Colon (tissue), 2 donors: ENCODE data around the gene TNFRSF11A.

ENCODE experiments used
- FAIRE-seq: peaks from 2 replicates; lab custom pipeline; 2012; peaks lifted over from hg19 to GRCh38; lab: Jason Lieb, UNC
- donor health status: control.
- donor health status: control.

TNFRSF11A gene

DNA sequence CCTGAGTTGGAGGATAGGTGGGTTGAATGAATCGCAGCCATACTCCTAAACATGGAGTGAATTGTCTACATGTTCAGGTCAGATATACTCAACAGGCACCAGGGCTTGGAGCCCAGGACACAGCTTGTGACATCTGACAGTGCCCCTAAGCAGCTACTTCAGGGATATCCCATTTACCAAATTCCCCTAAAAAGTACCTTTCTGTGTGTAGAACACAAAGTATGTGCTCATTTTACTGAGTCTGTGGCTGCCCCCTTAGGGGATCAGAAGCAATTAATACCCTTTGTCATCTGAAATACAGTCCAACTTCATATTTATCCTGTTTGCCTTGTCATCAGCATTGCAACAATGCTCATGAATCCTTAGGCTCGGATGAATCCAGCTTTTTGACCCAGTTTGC is 20.8 kb downstream of the TNFRSF11A start:
- FAIRE-seq: no peak

DNA sequence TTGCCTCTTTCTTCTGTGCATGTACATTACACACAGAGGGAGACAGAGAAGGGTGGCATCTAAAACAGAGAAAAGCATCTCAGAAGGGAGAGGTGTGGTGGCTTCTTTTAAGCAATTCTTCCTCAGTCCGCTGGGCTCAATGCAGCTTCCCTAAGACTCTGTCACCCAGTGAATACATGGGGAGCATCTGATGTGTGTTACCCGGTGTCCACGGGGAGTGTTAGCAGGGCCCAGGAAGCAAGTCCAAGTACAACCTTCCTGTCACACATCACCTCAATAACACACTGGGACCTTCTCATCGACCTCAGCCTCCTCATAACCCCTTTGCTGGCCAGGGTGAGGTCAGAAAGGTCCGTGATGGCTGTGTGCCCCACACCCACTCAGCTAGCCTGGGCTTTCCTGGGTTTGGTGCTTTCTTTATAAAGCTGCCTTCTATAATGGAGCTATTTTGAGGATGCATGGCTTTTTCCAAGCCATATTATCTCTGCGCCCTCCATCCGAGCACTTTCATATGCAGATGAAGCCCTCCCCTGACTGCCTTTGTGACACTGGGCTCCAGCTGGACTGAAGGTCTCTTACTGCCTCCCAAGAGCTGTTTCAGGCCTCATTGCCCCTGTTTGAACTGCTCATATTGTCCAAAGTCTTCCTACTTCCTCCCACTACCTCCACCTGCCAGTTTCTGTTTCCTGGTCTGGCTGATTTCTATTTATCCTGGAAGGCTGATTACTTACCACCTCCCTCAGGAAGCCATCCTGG is 21.4 kb downstream of the TNFRSF11A start:
- no peak for FAIRE-seq

DNA sequence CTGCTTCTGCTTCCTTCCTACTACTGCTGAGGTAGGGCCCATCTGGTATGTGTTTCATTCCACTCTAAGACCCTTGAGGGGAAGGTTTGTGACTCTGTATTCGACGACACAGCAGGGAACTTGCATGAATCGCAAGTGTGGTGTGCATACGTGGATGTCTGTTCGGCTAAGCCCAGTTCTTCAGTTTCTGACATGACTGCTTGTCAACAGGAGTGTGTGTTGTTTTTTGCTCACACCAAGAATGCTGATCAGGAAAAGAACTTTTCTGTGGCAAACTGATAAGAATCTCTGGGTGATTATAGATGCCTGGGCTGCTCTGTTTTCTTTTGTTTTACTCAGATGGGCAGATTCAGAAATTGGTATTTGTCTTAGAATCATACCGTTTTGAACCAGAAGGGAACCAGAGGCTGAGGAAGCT is 22.0 kb downstream of the TNFRSF11A start:
- FAIRE-seq: no peak

GRCh38 chr18:62348474-62348873 is 23.4 kb downstream of the TNFRSF11A start:
- FAIRE-seq: no peak

DNA sequence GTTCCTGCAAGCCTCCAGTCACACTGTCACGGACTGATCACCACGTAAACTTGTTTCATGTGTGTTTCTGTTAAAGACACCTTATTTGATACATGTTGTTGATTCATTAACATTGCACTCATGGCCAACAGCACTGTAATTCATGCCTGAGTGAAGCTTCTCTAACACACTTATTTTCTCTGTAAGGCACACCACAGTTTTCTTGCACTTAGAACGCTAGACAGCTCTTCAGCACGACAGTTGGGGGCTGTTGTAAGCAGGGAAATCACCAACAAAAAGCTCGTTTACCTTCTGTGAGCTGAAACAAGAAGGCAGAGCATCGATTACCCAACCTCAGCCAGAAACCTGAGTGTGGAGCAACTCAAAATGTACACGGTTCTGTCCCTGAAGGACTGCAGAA is 28.1 kb downstream of the TNFRSF11A start:
- FAIRE-seq: no peak

DNA sequence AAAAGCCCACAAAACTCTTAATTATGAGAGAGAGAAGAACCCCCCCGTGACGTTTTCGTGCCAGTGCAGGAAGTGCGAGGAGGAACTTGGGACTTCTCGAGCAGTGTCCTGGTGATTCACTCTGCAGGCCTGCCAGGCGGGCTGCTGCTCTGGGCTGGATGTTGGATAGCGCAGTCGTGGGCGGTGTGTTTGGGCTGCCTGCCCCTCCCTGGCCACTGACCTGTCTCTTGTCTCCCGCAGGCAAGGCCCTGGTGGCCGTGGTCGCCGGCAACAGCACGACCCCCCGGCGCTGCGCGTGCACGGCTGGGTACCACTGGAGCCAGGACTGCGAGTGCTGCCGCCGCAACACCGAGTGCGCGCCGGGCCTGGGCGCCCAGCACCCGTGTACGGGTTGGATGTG is 29.0 kb downstream of the TNFRSF11A start:
- FAIRE-seq: no peak

DNA sequence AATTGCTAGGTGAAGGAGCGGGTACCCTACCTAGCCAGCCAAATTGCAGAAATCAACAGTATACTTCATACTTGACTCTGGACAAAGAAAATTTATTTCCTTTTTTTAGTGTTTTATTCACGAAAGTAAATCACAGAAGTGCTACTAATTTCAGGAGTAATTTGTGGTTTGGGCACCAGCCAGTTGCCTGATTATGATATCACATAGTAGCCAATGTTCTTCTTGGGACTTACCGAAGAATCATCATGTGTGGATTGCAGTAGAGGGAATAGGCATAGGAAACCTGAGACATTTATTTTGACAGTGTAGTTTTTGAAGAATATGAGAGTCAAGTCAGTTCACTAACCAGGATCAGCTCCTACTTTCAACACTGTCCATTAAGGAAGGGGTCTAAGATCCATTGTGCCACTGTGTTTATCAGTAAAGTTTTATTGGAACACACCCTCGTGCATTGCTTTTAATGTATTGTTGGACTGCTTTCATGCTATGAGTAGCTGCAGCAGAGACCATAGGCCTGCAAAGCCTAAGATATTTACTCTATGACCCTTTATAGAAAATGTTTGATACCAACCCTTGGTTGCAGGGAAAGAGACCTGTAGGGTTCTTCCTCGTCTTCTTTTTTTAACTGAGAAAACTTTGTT is 32.1 kb downstream of the TNFRSF11A start:
- FAIRE-seq: no peak

- FAIRE-seq: no peak
These were observed 35.7 kb downstream of the TNFRSF11A start for GRCh38 chr18:62360805-62361204.

DNA sequence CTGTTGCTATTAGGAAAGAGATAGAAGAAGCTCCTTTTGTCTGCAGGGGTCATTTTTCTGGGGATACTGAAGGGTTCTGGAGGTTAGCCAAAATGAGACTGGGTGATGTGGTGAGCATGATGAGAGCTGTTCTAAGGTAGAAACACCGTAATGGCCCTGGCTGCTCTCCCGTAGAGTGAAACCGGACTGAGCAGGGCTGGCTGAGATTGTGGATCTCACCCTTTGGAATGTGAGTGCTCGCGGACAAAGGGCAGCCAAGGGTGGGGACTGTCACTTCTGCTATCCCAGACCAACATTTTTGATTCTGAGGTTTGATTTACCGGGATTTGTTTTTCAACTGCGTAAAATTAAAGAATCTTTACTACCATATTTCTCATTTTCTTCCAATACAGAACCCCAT is 36.2 kb downstream of the TNFRSF11A start:
- no peak for FAIRE-seq

DNA sequence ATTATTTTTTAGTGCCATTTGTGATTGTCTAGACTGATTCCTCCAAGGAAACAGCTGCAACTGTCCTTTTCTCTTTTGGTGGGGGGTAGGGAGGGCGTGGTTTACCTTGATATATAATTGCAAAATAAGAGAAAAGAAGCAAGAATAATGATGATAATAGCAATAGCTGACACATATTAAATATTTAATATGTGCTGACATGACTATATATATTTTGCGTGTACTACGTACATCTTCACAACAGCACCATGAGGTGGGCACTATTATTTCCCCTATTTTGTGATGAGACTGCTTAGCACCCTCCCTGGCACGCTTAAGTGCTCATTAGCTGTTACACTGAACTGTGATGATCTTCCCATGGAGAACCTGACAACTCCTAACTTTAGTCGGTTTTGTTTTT is 39.4 kb downstream of the TNFRSF11A start:
- FAIRE-seq: no peak

DNA sequence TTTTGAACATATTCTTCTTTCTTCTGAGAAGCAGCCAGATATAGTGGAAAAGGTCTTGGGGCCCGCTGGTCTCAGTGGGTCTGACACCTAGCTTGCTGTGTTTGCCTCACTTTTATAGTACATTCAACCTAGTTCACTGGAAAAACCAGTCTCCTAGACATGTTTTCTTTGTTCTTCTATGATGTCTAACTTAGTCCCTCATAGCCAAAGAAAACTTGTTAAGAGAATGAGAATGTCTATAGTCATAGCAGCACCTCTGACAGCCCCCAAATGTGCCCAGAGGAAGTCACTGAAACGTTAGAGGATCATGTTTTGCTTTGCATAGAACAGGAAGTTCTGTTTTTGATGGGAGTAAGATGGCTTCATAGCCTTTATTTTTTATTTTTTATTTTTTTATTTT is 40.3 kb downstream of the TNFRSF11A start:
- no peak for FAIRE-seq

DNA sequence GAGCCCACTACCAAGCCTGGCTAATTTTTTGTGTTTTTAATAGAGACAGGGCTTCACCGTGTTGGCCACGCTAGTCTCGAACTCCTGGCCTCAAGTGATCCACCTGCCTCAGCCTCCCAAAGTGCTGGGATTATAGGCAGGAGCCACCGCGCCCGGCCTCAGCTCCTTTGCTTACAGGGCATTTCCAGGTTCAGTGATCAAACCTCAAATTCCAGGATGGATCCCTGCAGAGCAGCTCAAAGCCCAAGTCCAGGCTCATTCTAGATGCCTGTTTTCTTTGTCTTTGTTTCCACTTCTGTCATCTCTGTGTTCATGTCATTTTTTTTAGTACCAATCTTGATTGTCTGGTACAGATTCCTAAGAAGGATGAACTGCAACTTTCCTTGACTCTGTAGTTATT is 41.9 kb downstream of the TNFRSF11A start:
- no peak for FAIRE-seq

DNA sequence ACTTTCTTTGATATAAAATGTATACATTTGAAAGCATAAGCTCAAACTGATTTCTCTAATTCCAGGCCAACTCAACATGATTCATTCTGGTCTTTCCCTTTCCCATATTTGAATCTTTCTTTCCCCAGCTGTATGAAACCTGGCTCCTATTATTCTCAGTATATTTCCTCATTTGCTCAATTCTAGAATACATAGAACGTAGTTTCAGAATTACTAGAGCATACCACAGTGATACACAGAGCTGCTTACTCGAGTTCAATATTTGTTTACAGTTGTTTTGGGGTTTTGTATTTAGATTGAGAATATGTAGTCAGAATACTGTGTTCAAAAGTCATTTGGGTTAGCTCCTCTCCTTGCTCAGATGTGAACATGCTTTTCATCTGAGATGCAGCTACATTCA is 43.0 kb downstream of the TNFRSF11A start:
- FAIRE-seq: no peak

GRCh38 chr18:62369129-62369644 is 44.1 kb downstream of the TNFRSF11A start:
- FAIRE-seq: no peak

DNA sequence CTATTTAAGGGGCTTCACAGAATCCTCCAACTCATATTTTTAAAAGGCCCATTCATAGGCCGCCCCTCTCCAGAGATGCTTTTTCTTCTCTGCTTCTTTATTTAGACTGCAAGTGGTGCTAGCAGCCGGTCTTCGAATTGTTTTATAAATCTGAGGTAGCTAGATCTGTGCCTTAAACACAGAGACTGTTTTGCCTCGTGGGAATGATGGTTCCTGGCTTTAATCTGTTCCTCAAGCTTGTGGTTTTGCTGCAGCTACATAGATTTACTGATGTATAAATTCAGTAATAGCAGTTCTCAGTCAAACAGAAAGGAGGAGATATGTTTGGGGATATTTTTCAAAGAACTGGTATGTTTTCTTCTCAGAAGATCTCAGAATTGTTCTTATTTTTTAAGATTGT is 45.3 kb downstream of the TNFRSF11A start:
- FAIRE-seq: no peak

- no peak for FAIRE-seq
These were observed 46.3 kb downstream of the TNFRSF11A start for GRCh38 chr18:62371436-62371835.

GRCh38 chr18:62372156-62372555 is 47.0 kb downstream of the TNFRSF11A start:
- FAIRE-seq: no peak

- FAIRE-seq: no peak
These were observed 47.8 kb downstream of the TNFRSF11A start for GRCh38 chr18:62372882-62373281.

- no peak for FAIRE-seq
These were observed 49.4 kb downstream of the TNFRSF11A start for GRCh38 chr18:62374410-62374965.

DNA sequence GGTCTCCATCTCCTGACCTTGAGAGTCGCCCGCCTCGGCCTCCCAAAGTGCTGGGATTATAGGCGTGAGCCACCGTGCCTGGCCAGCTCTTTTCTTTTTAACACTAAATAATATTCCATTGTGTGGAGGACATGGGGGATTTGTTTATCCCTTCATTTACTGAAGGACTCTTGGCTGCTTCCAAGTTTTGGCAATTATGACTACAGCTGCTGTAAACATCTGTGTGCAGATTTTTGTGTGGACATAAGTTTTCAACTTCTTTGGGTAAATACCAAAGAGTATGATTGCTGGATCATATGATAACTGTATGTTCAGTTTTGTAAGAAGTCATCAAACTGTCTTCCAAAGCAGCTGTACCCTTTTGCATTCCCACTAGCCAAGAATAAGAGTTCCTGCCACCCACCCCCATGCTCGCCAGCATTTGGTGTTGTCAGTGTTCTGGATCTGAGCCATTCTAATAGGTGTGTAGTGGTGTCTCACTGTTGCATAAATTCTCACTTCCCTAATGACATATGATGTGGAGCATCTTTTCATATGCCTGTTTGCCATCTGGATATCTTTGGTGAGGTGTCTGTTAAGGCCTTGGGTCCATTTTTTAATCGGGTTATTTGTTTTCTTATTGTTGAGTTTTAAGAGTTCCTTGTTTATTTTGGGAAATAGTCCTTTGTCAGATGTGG is 52.2 kb downstream of the TNFRSF11A start:
- FAIRE-seq: no peak

- FAIRE-seq: no peak
These were observed 53.9 kb downstream of the TNFRSF11A start for GRCh38 chr18:62379051-62379450.

DNA sequence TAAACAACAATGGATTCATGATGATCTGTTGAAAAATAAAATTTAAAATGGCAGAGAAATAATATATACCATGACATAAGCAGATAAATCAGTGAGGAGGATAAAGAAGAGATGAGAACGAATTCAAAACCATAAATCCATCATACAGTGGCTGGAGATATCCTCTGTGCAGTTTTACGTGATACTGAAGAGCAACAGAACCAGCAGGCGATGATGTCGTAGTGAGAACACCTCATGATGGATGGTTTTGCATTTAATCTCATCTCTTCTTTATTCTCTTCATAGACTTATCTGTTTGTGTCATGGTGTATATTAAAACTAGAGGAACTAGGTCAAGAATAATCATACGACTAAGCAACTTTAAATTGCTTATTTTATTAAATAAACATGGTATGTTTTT is 56.3 kb downstream of the TNFRSF11A start:
- no peak for FAIRE-seq

DNA sequence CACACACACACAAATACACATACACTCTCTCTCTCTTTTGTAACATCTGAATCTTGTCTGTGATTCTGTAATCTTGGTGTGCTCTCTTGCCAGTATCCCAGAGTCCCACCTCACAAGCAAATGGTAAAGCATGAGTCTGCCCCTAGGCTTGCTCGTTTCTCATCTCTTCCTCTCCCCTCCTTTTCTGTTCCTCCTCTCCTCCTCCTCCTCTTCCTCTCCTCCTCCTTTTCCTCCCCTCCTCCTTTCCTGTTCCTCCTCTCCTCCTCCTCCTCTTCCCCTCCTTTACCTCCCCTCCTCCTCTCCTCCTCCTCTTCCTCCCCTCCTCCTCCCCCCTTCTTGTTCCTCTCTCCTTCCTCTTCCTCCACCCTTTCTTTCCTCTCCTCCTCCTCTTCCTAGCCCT is 59.0 kb downstream of the TNFRSF11A start:
- FAIRE-seq: no peak
